K562 (cell line): Measurements from ENCODE around the gene PLEKHA6. TPM values are rescaled to one million over a fixed set of nuclear protein-coding genes. Genes with fewer than 3 reads are reported as not detected.

Source experiments
- ATAC-seq: fragments of 200-7000 bp; cut with Tn5 transposase; 3 replicates; pipeline ENCODE4 v1.9.1; 2020; ENCODE audit warnings: moderate library complexity
- BruUV-seq: library from RNA; stranded (reverse); fragments of 400-500 nt; replicated peaks from 2 replicates; lab custom pipeline; 2021; lab: Mats Ljungman, UMichigan
- CTCF ChIA-PET: fragments of 300-600 bp; formaldehyde crosslinking; extraction: SDS; loops from one replicate; lab custom pipeline; 2021; ENCODE audit warnings: low intra/inter-chr PET ratio; lab: Yijun Ruan, JAX
- POLR2A ChIA-PET: fragments of 300-600, 350-650 bp; sonication (Branson Sonifier 250); formaldehyde crosslinking; extraction: SDS; loops from one replicate; lab custom pipeline; 2021; ENCODE audit warnings: antibody characterized with exemption, inconsistent platforms; lab: Yijun Ruan, JAX
- DNase-seq, 4 experiments: peaks; one replicate each; pipeline versions ENCODE4 v3.0.0 to v3.0.0-alpha.2; 2011 to 2018; ENCODE audit warnings: low spot score in 3 of 4, mixed read lengths in 3 of 4; ENCODE audit errors: extremely low read depth in 1 of 4
- FAIRE-seq: peaks from 2 replicates; lab custom pipeline; 2011; peaks lifted over from hg19 to GRCh38; lab: Jason Lieb, UNC
- H2AFZ ChIP-seq: 2 replicates; pipeline ENCODE4 v1.6.0; 2011; ENCODE audit warnings: low read depth, low read length, control low read depth, inconsistent platforms
- H3K27ac ChIP-seq: fragments of 200-600 bp; 3 replicates; pipeline ENCODE4 v1.8.0; 2011; ENCODE audit warnings: low read depth, mild to moderate bottlenecking, control low read depth, inconsistent platforms, low read length, moderate library complexity, mixed read lengths; ENCODE audit errors: extremely low read depth
- H3K27me3 ChIP-seq, 2 experiments: fragments of 300-600 bp in 1 of 2; 2 replicates in 1 of 2; 3 replicates in 1 of 2; pipeline versions ENCODE4 v1.6.0 to v1.8.0; 2011; ENCODE audit warnings: inconsistent platforms in 2 of 2, low read length in 2 of 2, mild to moderate bottlenecking in 1 of 2, mixed read lengths in 1 of 2, moderate library complexity in 1 of 2; ENCODE audit not compliant: control insufficient read depth in 2 of 2, insufficient read depth in 2 of 2
- H3K36me3 ChIP-seq: fragments of 300-600 bp; 3 replicates; pipeline ENCODE4 v1.8.0; 2011; ENCODE audit warnings: mild to moderate bottlenecking, low read length, inconsistent platforms; ENCODE audit not compliant: control insufficient read depth, insufficient read depth
- H3K4me1 ChIP-seq, 2 experiments: fragments of 200-600 bp in 1 of 2; replicated peaks in 1 of 2; 2 replicates in 1 of 2; 3 replicates in 1 of 2; pipeline versions ENCODE4 v1.5.1 to v1.8.0; 2011; ENCODE audit warnings: inconsistent platforms in 2 of 2, low read length in 2 of 2, mild to moderate bottlenecking in 1 of 2, mixed read lengths in 1 of 2, moderate library complexity in 1 of 2; ENCODE audit not compliant: control insufficient read depth in 2 of 2, insufficient read depth in 2 of 2
- H3K4me2 ChIP-seq: 2 replicates; pipeline ENCODE4 v1.6.1; 2011; ENCODE audit warnings: low read length, control low read depth, inconsistent platforms, mixed read lengths; ENCODE audit not compliant: insufficient read depth
- H3K4me3 ChIP-seq: fragments of 200-600 bp; sonication (generic), shearing (Covaris generic); 2 replicates; pipeline ENCODE4 v1.5.1; 2016; ENCODE audit warnings: control low read depth, inconsistent platforms
- H3K79me2 ChIP-seq: fragments of 200-600 bp; 3 replicates; pipeline ENCODE4 v1.8.0; 2011; ENCODE audit warnings: low read length, inconsistent platforms; ENCODE audit not compliant: control insufficient read depth, insufficient read depth
- H3K9ac ChIP-seq, 2 experiments: 2 replicates each; pipeline versions ENCODE4 v1.6.0 to v1.6.1; 2011; ENCODE audit warnings: low read depth in 2 of 2, low read length in 2 of 2, control low read depth in 1 of 2, inconsistent platforms in 1 of 2, mild to moderate bottlenecking in 1 of 2, mixed read lengths in 1 of 2; ENCODE audit not compliant: insufficient read depth in 1 of 2
- H3K9me1 ChIP-seq: one replicate; pipeline ENCODE4 v1.6.0; 2011; ENCODE audit warnings: inconsistent platforms, mild to moderate bottlenecking, low read length, moderate library complexity; ENCODE audit not compliant: control insufficient read depth, insufficient read depth
- H3K9me3 ChIP-seq: replicated peaks from 2 replicates; pipeline ENCODE4 v1.5.1; 2011; ENCODE audit warnings: low read depth, low read length, inconsistent platforms; ENCODE audit not compliant: control insufficient read depth, insufficient read depth
- H4K20me1 ChIP-seq: replicated peaks from 2 replicates; pipeline ENCODE4 v1.6.1; 2011; ENCODE audit warnings: low read length, inconsistent platforms, mixed read lengths; ENCODE audit not compliant: control insufficient read depth, insufficient read depth
- GABPB2 ChIP-seq: fragments of 250-450 bp; sonication (Bioruptor Pico); conservative IDR thresholded peaks from 2 replicates; pipeline ENCODE4 v1.5.1; 2021; ENCODE audit warnings: mild to moderate bottlenecking
- JUNB ChIP-seq: fragments of 450-650 bp; formaldehyde crosslinking; conservative IDR thresholded peaks from 2 replicates; pipeline ENCODE4 v1.4.0; 2020; ENCODE audit warnings: mild to moderate bottlenecking
- MLLT1 ChIP-seq, 2 experiments: fragments of 450-650 bp; IDR thresholded peaks; 2 replicates each; pipeline ENCODE4 v1.6.1; 2016
- ZBED1 ChIP-seq: IDR thresholded peaks from 2 replicates; pipeline ENCODE4 v1.6.1; 2014
- ZNF431 ChIP-seq: sonication (generic); formaldehyde crosslinking; IDR thresholded peaks from 2 replicates; pipeline ENCODE4 v1.8.0; 2022; ENCODE audit warnings: mild to moderate bottlenecking, missing genetic modification reagents
- ZNF740 ChIP-seq, 3 experiments: fragments of 200-800 bp in 1 of 3; sonication (Bioruptor generic) in 1 of 3; sonication (generic) in 1 of 3; formaldehyde crosslinking in 1 of 3; IDR thresholded peaks; 2 replicates each; pipeline versions ENCODE4 v1.6.1 to v1.8.0; 2016 to 2022; ENCODE audit warnings: mild to moderate bottlenecking in 2 of 3, missing compliant biosample characterization in 2 of 3, missing genetic modification characterization in 2 of 3, missing genetic modification reagents in 1 of 3
- WGBS: fragments of 100-300 bp; shearing (Covaris generic); methylation state at CpG from one replicate; pipeline ENCODE4 v1.1.6; 2016; ENCODE audit warnings: low coverage, mixed read lengths; ENCODE audit not compliant: insufficient coverage; ENCODE audit errors: missing lambda C conversion rate; 5-methylcytosine and 5-hydroxymethylcytosine counted together
- in situ Hi-C: fragments of 300-500 bp; cut with MboI; formaldehyde crosslinking; loops from 4 replicates; pipeline ENCODE4 v1.15.0; 2018; ENCODE audit warnings: inconsistent platforms, mixed read lengths
- intact Hi-C: fragments of 100-400 bp; cut with micrococcal nuclease; formaldehyde crosslinking; loops from 2 replicates; pipeline ENCODE4 v1.14.2; 2022
- polyA plus RNA-seq, 8 experiments: library from polyadenylated mRNA; depleted of rRNA in 4 of 8; stranded (reverse) in 5 of 8; unstranded in 3 of 8; fragments of >200 nt; fragmentation: Nextera tagmentation in 2 of 8; fragmentation: Illumina TruSeq in 1 of 8; extraction: Ambion mirVana in 2 of 8; extraction: Trizol in 1 of 8; gene quantifications; 2 replicates each; pipeline versions ENCODE4 v1.2.1 to v1.2.3, GENCODE V29; 2011 to 2014; ENCODE audit warnings: inconsistent platforms in 1 of 8, missing spikeins in 1 of 8
- total RNA-seq, 7 experiments: library from RNA; depleted of rRNA in 6 of 7; stranded (reverse); fragments of >200 nt in 6 of 7; fragmentation: Illumina TruSeq in 2 of 7; extraction: Trizol in 2 of 7; gene quantifications; 2 replicates each; pipeline versions ENCODE4 v1.2.1 to v1.2.3, GENCODE V29; 2011 to 2021; ENCODE audit warnings: low replicate concordance in 1 of 7
- TF ChIP-seq, protein P1 (sequence below): sonication (generic); formaldehyde crosslinking; IDR thresholded peaks from 2 replicates; pipeline ENCODE4 v1.9.0; 2022; ENCODE audit warnings: mild to moderate bottlenecking, missing genetic modification reagents
- TF ChIP-seq, protein P2 (sequence below): fragments of 200-800 bp; sonication (Bioruptor generic); IDR thresholded peaks from 2 replicates; pipeline ENCODE4 v1.6.1; 2017; ENCODE audit warnings: missing genetic modification characterization, missing compliant biosample characterization
- TF ChIP-seq, protein P3 (sequence below): fragments of 250-450 bp; sonication (Bioruptor Pico); IDR thresholded peaks from 2 replicates; pipeline ENCODE4 v1.4.0; 2020; ENCODE audit warnings: mild to moderate bottlenecking, moderate library complexity
- TF ChIP-seq, protein P4 (sequence below): fragments of 250-450 bp; sonication (Bioruptor Pico); IDR thresholded peaks from 2 replicates; pipeline ENCODE4 v1.8.0; 2021; ENCODE audit warnings: borderline replicate concordance, mild to moderate bottlenecking, moderate library complexity; ENCODE audit not compliant: poor library complexity, severe bottlenecking
- TF ChIP-seq, protein P5 (sequence below): sonication (generic); formaldehyde crosslinking; IDR thresholded peaks from 2 replicates; pipeline ENCODE4 v1.8.0; 2022; ENCODE audit warnings: missing genetic modification reagents, mild to moderate bottlenecking, moderate library complexity, borderline replicate concordance

The PLEKHA6 gene
- total and polyA plus RNA-seq, 9 of the 15 experiments (the other 6 are each of a cell fraction or from before 2014, with no cell fraction given) = under 0.01 to 0.33 (median 0.01) TPM; not detected in 4

DNA sequence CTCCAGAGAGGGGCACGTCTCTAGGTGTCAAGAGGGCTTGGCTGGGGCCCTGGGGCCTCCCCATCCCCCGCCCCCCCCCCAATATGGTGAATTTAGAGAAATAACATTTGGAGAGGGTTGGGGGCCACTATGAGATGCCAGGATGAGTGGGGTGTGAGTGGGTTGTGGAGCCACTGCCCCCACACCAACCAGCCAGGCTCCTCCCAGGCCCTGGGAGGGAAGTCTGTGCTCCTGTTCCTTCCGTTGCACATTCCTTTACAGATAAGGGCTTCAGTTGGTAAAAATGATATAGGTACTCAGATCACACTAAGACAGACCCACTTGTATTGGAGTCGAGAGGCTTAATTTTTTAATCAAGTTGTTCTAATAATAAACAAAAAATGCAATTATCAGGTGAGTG lies 585 bp upstream of the PLEKHA6 start:
- no peak overlapping the region for H3K9ac ChIP-seq
- H3K27me3 ChIP-seq = peaks cover 11 to 28% of the 10 kb centered on the region in 2 experiments; a peak in 3 of 5 replicates
- ATAC-seq = no peak
- intact Hi-C loops (loop anchor here (5.0 to 10.0 kb wide), 2 partner anchors 444 to 498 kb away; partner anchors contain the start of gene SNRPE), in situ Hi-C loops (loop anchor here (5.0 to 10.0 kb wide), 3 partner anchors 148 to 496 kb away; partner anchors contain the start of genes GOLT1A and SNRPE)
- H3K4me1 ChIP-seq = peaks cover 28 to 34% of the 10 kb centered on the region in 2 experiments
- H3K9me3 ChIP-seq = no peaks in the 10 kb centered on the region
- POLR2A ChIA-PET = interaction anchor here (0.6 to 2.6 kb wide), 6 partner anchors 10 to 1767 kb away, joined by 3 to 8 read pairs (median 4); no protein-coding TSS in a partner anchor
- H3K4me3 ChIP-seq = no peak overlapping the region
- no peak overlapping the region for H2AFZ ChIP-seq
- no peaks in the 10 kb centered on the region for H3K9me1 ChIP-seq
- CTCF ChIA-PET = no interaction called here
- H3K27ac ChIP-seq = no peak overlapping the region
- no peak for DNase-seq
- H3K79me2 ChIP-seq = no peaks in the 10 kb centered on the region
- WGBS = 2% methylated on average over 3 of the region's 4 CpGs
- H3K36me3 ChIP-seq = no peaks in the 10 kb centered on the region
- no peak overlapping the region for H3K4me2 ChIP-seq
- FAIRE-seq = no peak
- no TSS peak for BruUV-seq
- no peaks in the 10 kb centered on the region for H4K20me1 ChIP-seq
- TF ChIP-seq, protein P1, sequence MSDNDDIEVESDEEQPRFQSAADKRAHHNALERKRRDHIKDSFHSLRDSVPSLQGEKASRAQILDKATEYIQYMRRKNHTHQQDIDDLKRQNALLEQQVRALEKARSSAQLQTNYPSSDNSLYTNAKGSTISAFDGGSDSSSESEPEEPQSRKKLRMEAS (CRISPR knock-in tag) = no peak
- no peak for TF ChIP-seq ZNF431 (CRISPR knock-in tag)
- TF ChIP-seq ZNF740 (CRISPR knock-in tag; IDR thresholded peaks at IDR 0.05) = no peak; the same call in 1 of the 2 replicates
- peak in 1 of 2 experiments; percentile 58; a peak in 1 of 4 replicates for TF ChIP-seq ZNF740 (tag; IDR thresholded peaks at IDR 0.05)
- TF ChIP-seq GABPB2 (CRISPR knock-in tag) = no peak
- TF ChIP-seq, protein P2, sequence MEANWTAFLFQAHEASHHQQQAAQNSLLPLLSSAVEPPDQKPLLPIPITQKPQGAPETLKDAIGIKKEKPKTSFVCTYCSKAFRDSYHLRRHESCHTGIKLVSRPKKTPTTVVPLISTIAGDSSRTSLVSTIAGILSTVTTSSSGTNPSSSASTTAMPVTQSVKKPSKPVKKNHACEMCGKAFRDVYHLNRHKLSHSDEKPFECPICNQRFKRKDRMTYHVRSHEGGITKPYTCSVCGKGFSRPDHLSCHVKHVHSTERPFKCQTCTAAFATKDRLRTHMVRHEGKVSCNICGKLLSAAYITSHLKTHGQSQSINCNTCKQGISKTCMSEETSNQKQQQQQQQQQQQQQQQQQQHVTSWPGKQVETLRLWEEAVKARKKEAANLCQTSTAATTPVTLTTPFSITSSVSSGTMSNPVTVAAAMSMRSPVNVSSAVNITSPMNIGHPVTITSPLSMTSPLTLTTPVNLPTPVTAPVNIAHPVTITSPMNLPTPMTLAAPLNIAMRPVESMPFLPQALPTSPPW (CRISPR knock-in tag) = 0 out of 2 replicates have a peak, but pooled peaks have one; percentile 44
- no peak for TF ChIP-seq MLLT1 (IDR thresholded peaks at IDR 0.05)
- TF ChIP-seq ZBED1 = no peak
- TF ChIP-seq, protein P3, sequence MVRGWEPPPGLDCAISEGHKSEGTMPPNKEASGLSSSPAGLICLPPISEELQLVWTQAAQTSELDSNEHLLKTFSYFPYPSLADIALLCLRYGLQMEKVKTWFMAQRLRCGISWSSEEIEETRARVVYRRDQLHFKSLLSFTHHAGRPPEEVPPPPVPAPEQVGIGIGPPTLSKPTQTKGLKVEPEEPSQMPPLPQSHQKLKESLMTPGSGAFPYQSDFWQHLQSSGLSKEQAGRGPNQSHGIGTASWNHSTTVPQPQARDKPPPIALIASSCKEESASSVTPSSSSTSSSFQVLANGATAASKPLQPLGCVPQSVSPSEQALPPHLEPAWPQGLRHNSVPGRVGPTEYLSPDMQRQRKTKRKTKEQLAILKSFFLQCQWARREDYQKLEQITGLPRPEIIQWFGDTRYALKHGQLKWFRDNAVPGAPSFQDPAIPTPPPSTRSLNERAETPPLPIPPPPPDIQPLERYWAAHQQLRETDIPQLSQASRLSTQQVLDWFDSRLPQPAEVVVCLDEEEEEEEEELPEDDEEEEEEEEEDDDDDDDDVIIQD (CRISPR knock-in tag) = no peak
- TF ChIP-seq, protein P4, sequence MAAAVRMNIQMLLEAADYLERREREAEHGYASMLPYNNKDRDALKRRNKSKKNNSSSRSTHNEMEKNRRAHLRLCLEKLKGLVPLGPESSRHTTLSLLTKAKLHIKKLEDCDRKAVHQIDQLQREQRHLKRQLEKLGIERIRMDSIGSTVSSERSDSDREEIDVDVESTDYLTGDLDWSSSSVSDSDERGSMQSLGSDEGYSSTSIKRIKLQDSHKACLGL (CRISPR knock-in tag) = no peak
- TF ChIP-seq JUNB (CRISPR knock-in tag) = no peak
- TF ChIP-seq, protein P5, sequence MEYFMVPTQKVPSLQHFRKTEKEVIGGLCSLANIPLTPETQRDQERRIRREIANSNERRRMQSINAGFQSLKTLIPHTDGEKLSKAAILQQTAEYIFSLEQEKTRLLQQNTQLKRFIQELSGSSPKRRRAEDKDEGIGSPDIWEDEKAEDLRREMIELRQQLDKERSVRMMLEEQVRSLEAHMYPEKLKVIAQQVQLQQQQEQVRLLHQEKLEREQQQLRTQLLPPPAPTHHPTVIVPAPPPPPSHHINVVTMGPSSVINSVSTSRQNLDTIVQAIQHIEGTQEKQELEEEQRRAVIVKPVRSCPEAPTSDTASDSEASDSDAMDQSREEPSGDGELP (CRISPR knock-in tag) = no peak
